Stimulated activated CD4-positive, alpha-beta T cell treated with anti-CD3 and anti-CD28 coated beads, Interleukin-15, amount 100 ng/mL, for 48 hours (primary cell): ENCODE measurements around the gene BTBD19.
"Not testable (repeated sequence)": the region's sequence is repeated elsewhere in the genome, so short reads cannot be mapped to it uniquely, and the experiment has no call there.

Source experiments
- DNase-seq, 2 donors: peaks; one replicate each; pipeline ENCODE4 v3.0.0-alpha.2; 2020; ENCODE audit warnings: low read depth in 2 of 2

Gene BTBD19

DNA sequence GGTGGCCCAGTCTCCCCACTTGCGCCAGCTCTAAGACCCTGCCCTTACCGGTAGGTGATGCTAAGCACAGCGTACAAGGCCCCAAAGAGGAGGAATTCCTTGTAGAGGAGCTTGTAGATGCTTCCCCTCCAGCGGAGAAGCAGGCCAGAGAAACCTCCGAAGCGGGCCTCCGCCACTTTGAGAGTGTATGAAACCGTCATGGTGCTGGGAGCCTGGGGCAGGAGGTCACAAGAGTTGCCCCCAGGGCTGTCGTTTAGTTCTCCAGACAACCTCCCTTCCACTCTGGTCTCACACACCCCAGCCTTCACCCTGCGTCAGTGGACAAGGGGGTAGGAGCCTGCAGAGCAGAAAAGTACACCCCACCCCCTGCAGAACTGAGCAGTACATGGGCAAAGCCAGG lies 20.8 kb upstream of the BTBD19 start:
- DNase-seq, result no peak

DNA sequence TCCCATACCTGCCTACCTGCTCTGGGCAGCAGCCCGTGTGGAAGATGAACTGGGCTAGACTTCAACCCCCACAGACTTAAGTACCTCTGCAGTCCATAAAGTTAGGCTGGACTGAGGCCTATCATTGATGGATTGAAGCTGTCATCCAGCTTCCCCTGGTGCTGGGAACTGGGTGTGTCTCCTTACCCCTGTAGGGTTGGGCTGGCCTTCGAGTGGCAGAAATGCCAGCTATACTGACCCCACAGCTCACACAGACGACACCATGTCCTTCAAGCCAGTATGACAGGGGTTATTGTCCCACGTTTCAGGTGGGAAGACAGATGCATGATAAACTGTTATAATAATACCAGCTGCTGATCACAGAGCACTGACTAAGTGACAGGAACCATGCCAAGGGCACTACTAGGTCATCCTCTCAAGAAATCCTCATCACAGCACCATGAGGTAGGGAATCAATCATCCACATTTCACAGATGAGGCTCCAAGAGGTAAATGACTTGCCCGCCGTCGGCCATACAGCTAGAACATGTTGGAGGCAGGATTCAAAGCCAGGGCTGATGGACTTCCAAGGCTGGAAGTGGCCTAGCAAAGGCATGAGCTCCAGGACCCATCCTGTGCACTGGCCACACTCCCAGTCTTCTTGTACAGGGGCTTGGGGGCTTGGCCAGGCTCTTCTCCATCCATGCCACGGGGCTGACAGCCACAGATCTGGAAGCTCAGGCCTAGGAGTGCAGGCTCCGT lies 20.0 kb upstream of the BTBD19 start, which contains the start of gene BEST4:
Gene BEST4 (minus strand): TSS at position 51 of the 741 bp plus-strand sequence. CDS start 465 bp downstream, outside the sequence.
- no peak for DNase-seq

DNA sequence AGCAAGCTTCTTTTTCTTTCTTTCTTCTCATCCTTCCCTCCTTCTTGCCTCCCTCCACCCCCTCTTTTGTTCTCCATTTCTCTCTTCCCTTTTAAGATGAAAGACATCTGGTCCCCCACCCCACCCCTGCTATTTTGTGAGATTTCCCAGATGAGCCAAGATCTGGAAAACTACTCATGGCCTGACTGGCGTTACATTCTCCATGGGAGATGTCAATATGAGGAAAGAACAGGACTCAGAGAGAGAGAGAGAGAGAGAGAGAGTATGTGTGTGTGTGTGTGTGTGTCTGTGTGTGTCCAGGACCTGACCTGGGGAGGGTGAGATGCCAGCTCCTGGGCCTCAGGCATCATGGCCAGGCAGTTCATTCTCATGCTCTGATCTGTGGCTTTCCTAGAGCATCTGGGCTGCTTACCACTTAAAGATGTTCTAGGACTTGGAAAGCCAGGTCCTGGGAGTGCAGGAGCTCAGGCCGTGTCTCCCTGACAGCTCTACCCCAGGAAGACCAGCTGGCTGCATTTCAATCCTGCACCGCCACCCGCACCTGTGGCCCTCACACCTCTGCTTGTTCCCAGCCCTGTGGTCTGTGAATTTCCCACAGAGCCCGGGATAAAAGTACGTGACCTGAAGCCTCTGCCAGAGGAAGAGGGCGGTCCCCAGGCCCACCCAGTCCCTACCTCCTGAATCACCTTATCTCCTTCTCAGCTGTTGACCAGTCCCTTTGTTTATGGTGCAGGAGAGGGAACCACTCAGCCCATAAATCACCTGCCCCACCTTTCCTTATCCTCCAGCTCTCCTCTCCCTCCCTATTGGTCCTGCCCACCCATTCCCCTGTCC lies 17.1 kb upstream of the BTBD19 start:
- DNase-seq, result no peak

DNA sequence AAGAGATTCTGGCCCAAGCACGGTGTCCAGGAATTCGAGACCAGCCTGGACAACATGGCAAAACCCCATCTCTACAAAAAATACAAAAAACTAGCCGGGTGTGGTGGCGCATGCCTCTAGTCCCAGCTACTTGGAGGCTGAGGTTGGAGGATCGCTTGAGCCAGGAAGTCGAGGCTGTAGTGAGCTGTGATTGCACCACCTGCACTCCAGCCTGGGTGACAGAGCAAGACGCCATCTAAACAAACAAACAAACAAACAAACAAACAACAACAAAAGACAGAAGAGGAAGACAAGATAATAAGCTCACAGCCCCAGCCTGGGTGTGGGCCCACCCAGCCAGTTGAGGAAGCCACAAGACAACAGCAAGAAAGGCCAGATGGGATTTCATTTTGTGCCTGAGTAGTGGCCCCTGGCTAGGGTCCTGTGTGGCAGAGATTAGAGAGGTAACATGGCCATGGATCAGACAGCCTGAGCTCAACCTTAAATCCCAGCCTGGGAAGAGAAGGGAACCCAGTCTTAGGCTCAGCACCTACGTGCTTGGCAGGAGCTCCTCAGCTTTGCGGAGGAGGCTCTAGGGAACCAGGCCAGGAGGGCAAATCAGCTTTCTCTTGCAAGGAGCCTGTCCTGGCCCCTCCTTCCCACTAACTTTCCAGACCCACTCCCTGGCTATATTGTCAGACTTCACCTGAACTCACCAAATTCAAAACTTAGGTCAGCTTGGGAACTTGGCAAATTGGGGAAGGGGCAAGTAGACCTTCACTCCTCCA lies 15.4 kb upstream of the BTBD19 start:
- no peak for DNase-seq

DNA sequence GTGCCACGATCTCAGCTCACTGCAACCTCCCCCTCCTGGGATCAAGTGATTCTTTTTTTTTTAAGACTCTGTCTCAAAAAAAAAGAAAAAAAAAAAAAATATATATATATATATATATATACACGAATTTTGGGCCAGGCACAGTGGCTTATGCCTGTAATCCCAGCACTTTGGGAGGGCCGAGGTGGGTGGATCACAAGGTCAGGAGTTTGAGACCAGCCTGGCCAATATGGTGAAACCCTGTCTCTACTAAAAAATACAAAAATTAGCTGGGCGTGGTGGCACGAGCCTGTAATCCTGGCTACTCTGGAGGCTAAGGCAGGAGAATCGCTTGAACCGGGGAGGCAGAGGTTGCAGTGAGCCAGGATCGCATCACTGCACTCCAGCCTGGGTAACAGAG lies 10.4 kb upstream of the BTBD19 start:
- DNase-seq, result not testable (repeated sequence)

DNA sequence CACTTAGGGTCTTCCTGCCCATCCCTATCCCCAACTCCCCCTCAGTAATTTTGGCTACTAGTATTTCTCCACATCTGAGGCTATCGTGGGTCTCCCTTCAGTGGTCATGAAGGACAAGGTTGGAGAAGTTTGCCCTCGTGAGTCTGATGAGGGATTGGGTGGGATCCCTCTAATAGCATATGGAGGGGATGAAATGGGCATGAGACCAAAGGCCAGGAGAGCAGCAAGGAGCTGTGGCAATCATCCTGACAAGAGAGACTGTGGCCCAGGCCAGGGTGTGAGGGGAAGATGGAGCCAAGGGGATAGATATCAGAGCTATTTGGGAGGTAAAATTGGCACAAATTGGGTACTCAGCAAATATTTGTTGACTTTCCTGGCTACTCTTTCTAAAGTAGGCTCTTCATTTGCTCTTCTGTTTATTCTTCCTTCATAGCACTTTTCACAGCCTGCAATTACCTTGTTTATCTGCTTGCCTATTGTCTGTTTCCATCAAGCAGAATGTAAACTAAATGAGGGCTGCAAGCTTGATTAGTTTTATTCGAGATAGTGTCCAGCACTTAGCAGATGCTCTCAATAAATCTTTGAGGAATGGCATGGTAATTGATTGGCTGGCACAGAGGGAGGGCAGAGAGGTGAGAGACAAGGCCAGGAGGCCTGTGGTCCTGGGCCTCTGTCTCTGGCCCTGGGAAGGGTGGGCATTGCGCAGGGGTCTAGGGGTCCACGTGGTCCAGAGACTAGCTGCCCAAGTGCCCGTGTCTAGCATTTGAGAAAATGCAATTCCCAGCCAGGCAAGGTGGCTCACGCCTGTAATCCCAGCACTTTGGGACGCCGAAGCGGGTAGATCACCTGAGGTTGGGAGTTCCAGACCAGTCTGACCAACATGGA lies 9.6 kb upstream of the BTBD19 start:
- DNase-seq, result no peak

DNA sequence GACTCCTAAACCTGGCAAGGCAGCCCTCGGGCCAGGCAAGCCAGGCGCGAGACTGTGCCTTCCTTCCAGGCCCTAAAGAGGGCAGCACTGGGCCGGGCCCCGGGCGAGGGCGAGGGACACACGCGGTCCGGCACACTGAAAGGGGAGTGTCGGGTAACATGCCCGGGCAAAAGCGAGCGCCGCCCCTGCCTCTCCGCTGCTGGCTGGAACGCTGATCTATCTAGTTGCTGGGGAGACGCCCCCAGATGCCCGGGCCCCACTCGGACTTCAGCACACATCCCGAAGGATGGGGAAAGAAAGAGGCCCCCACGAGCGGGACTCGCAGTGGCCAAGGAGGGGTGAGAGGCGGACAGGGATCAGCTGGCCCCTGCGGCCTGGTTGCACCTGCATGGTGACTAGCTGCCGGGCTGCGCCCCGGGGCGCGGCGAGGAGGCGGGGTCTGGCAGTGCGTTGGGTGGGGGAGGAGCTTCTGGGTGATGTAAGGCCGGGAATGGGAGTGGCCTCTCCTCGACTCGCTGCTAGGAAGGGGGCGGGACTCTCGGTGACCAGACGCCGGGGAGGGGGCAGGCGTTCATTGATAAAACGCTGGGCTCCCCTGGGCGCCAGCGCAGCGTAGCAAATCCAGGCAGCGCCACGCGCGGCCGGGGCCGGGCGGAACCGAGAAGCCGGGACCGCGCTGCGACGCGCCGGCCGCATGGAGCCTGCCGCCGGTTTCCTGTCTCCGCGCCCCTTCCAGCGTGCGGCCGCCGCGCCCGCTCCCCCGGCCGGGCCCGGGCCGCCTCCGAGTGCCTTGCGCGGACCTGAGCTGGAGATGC lies 8.3 kb upstream of the BTBD19 start, which contains the start of gene PLK3:
Gene PLK3 (plus strand): TSS at position 608 of the 815 bp plus-strand sequence. CDS start 87 bp downstream, at position 695.
- DNase-seq, result peak; percentile 98 to 99

DNA sequence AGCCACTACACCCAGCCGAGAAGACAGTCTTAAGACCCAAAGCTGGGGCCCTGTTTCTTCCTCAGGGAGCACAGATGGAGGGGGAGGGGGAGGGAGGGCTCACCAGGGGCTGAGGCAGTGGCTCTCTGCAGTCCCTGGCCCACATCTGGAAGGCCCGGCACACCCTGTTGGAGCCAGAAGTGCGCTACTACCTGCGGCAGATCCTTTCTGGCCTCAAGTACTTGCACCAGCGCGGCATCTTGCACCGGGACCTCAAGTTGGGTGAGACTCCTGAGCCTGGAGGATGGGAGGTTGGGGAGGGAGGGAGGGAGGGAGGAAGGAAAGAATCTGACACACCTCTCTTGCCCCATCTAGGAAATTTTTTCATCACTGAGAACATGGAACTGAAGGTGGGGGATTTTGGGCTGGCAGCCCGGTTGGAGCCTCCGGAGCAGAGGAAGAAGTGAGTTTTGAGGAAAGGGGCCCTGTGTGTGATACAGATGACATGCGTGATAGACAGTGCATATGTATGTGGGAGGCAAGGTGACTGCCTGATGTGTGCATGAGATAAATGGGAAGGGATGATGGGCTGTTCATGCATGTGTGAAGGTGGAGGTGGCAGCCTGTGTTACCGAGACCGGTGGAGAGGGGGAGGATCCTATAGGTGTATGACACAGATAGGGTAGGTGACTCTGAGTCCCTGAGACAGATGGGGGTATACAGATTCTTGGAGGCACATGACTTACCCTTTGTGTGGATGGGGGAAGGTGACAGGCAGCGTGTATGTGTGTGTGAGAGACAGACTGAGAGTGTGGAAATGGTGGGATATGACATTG lies 6.6 kb upstream of the BTBD19 start:
- DNase-seq, result no peak

DNA sequence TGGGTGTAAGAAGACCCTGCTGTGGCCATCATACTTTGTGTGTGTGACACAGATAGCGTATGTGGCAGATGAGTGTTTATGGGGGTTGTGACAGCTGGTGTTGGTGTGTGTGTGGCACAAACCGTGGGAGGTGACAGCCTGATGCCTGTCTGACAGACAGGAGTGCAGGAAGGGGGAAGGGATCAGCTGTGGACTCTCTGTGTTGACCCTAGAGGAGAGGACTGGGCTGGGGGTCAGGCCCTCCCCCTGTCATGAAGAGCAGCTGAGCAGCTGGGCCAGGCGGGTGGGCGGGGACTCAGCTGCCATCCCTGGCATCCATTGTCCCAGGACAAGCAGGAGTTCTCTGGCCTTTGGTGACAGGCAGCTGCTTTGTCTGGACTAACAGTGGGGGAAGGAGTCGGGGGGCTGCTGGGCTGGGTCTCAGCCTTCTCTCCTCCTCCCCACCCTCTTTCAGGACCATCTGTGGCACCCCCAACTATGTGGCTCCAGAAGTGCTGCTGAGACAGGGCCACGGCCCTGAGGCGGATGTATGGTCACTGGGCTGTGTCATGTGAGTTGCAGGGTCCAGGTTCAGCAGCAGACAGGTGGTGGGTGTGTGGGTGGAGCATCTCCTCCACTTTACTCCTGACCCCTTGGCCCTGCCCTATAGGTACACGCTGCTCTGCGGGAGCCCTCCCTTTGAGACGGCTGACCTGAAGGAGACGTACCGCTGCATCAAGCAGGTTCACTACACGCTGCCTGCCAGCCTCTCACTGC lies 5.8 kb upstream of the BTBD19 start:
- DNase-seq, result no peak

DNA sequence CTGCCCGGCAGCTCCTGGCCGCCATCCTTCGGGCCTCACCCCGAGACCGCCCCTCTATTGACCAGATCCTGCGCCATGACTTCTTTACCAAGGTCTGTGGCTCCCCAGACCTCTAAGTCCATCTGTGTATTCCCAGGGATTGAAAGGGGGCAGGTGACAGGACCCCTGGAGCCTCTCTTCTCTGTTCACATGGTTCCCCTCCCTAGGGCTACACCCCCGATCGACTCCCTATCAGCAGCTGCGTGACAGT lies 5.3 kb upstream of the BTBD19 start:
- no peak for DNase-seq

DNA sequence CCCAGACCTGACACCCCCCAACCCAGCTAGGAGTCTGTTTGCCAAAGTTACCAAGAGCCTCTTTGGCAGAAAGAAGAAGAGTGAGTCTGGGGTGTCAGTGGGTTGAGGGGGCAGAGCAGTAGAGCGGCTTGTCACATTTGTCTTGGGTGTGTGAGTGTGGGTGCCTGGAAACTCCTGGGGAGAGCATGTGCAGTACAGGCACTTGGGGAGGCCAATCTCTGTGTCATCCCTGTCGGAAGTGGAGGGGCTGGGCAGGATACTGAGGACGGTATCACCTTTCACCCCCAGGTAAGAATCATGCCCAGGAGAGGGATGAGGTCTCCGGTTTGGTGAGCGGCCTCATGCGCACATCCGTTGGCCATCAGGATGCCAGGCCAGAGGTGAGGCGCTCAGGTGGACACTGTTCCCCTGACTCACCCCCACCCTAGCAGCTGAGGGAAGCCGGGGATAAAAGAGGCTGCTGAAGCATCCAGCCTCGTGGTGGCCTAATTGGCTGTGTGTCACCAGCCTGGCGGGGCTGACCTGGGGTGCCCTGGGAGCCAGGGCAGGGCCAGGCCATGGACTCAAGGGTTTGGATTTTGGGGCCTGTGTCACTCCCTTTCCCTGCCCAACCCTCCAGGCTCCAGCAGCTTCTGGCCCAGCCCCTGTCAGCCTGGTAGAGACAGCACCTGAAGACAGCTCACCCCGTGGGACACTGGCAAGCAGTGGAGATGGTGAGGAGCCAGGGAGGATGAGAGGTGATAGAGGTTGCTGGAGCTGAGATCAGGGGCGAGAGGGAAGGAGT lies 4.8 kb upstream of the BTBD19 start:
- no peak for DNase-seq

DNA sequence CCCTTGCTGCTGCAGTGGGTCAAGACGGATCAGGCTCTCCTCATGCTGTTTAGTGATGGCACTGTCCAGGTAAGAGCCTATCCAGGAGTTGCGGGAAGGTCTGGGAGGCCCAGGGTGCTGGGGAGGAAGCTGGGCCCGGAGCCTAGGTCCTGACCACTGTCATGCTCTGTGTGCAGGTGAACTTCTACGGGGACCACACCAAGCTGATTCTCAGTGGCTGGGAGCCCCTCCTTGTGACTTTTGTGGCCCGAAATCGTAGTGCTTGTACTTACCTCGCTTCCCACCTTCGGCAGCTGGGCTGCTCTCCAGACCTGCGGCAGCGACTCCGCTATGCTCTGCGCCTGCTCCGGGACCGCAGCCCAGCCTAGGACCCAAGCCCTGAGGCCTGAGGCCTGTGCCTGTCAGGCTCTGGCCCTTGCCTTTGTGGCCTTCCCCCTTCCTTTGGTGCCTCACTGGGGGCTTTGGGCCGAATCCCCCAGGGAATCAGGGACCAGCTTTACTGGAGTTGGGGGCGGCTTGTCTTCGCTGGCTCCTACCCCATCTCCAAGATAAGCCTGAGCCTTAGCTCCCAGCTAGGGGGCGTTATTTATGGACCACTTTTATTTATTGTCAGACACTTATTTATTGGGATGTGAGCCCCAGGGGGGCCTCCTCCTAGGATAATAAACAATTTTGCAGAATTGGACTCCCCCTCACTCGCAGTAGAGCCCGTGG lies 2.9 kb upstream of the BTBD19 start:
- DNase-seq, result no peak

DNA sequence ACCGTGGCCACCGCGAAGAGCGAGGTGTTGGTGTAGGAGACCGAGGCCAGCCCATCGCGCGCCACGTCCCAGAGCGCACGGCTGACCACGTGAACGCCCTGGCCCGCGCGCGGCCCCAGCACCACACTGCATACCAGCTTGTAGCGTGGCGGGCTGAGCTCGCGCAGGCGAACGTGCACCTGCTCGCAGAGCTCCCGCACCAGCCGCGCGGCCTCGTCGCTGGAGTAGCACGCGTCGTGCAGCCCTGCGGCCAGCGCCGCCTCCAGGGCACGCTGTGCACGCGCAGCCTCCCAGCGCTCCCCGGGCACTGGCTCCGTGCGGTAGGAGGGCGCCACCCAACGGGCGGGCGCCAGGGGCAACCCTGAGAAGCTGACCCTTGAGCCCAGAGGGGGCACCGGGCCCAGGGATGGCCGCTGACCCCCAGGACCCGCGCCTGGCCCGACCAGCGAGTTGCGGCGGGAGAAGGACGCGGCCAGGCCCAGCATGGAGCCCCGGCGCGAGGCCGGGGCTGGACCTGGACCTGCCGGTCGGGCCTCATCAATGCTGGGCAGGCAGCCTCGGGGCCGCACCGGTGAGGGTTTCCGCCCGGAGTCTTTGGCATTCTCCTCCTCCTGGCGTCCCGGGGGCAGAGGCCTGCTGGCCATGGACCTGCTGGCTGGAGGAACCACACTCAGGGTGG lies 2.2 kb upstream of the BTBD19 start:
- DNase-seq, result no peak

DNA sequence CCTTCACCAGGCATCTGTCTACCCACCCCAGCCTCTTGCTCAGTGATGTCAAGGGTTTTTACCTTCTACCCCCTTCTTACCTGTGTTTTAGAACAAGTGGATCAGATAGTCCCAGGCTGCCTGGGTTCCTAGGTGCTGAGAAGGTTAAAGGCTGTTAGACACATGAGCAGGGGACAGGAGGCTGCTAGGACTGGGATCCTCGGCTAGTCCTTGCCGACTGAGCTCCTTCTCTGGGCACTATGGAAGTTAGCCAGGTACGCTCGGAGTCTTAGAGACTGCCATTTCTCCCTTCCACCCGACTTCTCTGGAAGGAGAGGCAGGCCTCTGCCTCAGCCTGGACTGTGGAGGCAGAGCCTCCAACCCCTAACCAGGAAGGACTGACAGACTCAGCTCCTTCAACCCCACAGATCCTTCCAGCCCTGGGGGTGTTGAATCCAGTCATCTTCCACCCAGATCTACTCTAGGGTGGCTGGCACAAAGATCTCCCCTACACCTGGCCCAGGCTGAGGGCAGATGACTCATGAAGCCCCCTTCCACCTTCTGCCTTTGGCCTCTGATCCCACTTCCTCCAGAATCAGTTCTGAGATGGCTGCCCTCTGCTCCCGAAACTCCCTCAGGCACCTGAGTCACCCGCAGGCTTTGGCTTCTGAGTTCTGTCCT lies 1.5 kb upstream of the BTBD19 start, which contains the start of gene DYNLT4:
Gene DYNLT4 (minus strand): TSS at position 648 of the 660 bp plus-strand sequence. CDS start 683 bp downstream, outside the sequence.
- no peak for DNase-seq

DNA sequence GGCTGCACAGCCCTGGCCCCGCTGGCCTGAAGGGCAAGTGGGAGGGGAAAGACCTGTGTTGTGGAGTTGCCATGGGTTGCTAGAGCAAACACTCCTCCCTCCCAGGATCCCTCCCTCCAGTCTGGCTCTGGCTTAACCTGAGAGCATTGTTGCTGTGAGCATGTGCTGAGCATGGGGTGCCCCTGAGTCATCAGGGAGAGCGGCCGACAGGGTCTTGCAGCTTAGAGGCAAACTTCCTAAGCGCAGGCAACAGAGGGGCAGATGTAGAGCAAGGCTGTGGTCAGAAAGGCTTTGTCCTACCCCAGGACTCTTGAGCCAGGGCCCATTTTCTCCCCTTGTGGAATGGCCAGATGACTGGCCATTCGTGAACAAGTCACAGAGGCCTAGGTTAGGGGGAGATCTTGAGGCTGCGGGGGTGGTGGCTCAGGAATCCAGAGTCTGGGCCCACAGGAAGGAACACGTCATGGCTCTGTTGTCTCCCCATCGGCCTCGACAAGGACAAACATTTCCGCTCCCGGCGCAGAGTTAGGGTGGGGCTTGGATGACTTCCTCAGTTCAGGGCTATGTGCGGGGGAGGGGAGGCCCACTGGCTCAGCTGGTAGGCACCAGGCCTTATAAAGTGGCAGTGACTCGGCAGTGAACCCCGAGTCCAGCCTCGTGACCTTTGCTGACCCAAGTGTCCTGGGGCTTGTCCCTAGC lies 810 bp upstream of the BTBD19 start:
- peak; percentile 87 to 90 for DNase-seq
